Measurements from ENCODE around the gene BEND7. TPM values are rescaled to one million over a fixed set of nuclear protein-coding genes. Genes with fewer than 3 reads are reported as not detected.
"Not testable (repeated sequence)": the region's sequence is repeated elsewhere in the genome, so short reads cannot be mapped to it uniquely, and the experiment has no call there.

BEND7 gene
- total RNA-seq, 1 experiment from 2014 or later, result 1.7 TPM

DNA sequence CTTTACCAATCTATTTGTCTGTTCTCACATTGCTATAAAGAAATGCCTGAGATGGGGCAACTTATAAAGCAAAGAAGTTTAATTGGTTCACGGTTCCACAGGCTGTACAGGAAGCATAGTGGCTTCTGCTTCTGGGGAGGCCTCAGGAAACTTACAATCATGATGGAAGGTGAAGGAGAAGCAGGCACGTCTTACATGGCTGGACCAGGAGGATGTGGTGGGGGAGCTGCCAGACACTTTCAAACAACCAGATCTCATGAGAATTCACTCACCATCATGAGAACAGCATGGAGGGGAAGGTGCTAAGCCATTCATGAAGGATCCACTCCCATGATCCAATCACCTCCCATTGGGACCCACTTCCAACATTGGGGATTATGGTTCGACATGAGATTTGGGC is 115.9 kb downstream of the BEND7 start:
- Histone ChIP-seq H3K9me2 (ENCODE audit: insufficient read depth) (no peaks in the 10 kb centered on the region), H3K27me3 (ENCODE audit: insufficient read depth, low read depth) (peaks cover 35% of the 10 kb centered on the region), H3K9me3 (ENCODE audit: insufficient read depth, low read depth) (no peaks in the 10 kb centered on the region), H4K20me1 (ENCODE audit: insufficient read depth) (no peaks in the 10 kb centered on the region), H3K79me2 (ENCODE audit: low read depth) (no peaks in the 10 kb centered on the region), H3K4me2 (no peak overlapping the region), H3K4me3 (no peak overlapping the region), H2AFZ (no peak overlapping the region), H3K27ac (no peak overlapping the region), H3F3A (ENCODE audit: insufficient read depth, low read depth) (no peaks in the 10 kb centered on the region), H3K36me3 (ENCODE audit: low read depth) (no peaks in the 10 kb centered on the region), H3K4me1 (replicated peaks; ENCODE audit: insufficient read depth) (no peaks in the 10 kb centered on the region)
- TF ChIP-seq EZH2 (IDR thresholded peaks at IDR 0.05; ENCODE audit: low read depth), result no peak
- intact Hi-C loops (cut with micrococcal nuclease; ENCODE audit: unreplicated experiment), result no loop called here
- ChIA-PET CTCF (no interaction called here), POLR2A (ENCODE audit: unreplicated experiment) (no interaction called here)
- no TSS peak for BruUV-seq (replicated peaks)
- no peak for DNase-seq

DNA sequence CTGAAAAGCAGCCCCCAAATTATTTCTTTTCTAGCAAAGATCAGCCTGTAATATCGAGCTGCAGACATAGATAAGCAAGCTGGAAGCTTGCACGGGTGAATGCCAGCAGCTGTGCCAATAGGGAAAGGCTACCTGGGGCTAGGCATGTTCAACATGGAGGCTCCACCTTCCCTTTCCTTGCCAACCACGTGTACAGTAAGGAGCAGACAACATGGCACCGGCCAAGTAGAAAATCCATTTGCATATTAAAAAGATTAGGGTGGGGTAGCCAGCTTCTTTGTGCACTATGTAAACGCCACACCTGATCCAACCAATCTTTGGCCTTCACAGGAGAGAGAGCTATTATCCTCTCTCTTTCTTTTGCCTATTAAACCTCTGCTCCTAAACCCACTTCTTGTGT is 124.0 kb downstream of the BEND7 start:
- Histone ChIP-seq H4K20me1 (ENCODE audit: insufficient read depth) (no peaks in the 10 kb centered on the region), H3K4me2 (no peak overlapping the region), H3K36me3 (ENCODE audit: low read depth) (no peaks in the 10 kb centered on the region), H3K27me3 (ENCODE audit: insufficient read depth, low read depth) (peaks cover 35% of the 10 kb centered on the region), H3K4me3 (no peak overlapping the region), H2AFZ (no peak overlapping the region), H3F3A (ENCODE audit: insufficient read depth, low read depth) (no peaks in the 10 kb centered on the region), H3K4me1 (replicated peaks; ENCODE audit: insufficient read depth) (no peaks in the 10 kb centered on the region), H3K27ac (no peak overlapping the region), H3K9me2 (ENCODE audit: insufficient read depth) (no peaks in the 10 kb centered on the region), H3K79me2 (ENCODE audit: low read depth) (no peaks in the 10 kb centered on the region), H3K9me3 (ENCODE audit: insufficient read depth, low read depth) (no peaks in the 10 kb centered on the region)
- intact Hi-C loops (cut with micrococcal nuclease; ENCODE audit: unreplicated experiment), result no loop called here
- ChIA-PET POLR2A (ENCODE audit: unreplicated experiment) (interaction anchor here (0.7 kb wide), 1 partner anchor 107 kb away, joined by 4 read pairs; no protein-coding TSS in a partner anchor), CTCF (interaction anchor here (0.6 to 1.1 kb wide), 2 partner anchors 21 to 132 kb away, joined by 5 read pairs; no protein-coding TSS in a partner anchor)
- BruUV-seq (replicated peaks), result no TSS peak
- no peak for TF ChIP-seq EZH2 (IDR thresholded peaks at IDR 0.05; ENCODE audit: low read depth)
- TF ChIP-seq, protein P1, sequence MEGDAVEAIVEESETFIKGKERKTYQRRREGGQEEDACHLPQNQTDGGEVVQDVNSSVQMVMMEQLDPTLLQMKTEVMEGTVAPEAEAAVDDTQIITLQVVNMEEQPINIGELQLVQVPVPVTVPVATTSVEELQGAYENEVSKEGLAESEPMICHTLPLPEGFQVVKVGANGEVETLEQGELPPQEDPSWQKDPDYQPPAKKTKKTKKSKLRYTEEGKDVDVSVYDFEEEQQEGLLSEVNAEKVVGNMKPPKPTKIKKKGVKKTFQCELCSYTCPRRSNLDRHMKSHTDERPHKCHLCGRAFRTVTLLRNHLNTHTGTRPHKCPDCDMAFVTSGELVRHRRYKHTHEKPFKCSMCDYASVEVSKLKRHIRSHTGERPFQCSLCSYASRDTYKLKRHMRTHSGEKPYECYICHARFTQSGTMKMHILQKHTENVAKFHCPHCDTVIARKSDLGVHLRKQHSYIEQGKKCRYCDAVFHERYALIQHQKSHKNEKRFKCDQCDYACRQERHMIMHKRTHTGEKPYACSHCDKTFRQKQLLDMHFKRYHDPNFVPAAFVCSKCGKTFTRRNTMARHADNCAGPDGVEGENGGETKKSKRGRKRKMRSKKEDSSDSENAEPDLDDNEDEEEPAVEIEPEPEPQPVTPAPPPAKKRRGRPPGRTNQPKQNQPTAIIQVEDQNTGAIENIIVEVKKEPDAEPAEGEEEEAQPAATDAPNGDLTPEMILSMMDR (conservative IDR thresholded peaks at IDR 0.05), result no peak
- DNase-seq, result no peak

DNA sequence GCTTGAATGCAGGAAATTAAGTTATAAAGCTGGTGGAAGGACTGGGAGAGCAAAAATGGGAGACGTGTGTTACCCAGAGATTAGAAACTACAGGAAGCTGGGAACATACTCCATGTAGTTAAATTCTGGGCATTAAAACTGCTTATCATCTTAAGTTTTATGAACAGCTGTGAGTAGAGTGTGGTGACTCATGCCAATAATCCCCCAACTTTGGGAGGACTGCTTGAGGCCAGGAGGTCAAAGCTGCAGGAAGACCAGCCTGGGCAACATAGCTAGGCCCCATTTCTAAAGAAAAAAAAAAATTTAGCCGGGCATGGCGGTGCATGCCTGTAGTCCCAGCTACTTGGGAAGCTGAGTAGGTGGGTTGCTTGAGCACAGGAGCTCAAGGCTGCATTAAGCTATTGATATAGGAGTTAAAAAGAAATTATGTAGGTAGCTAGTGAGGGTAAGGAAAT is 124.5 kb downstream of the BEND7 start:
- TF ChIP-seq, protein P1 (conservative IDR thresholded peaks at IDR 0.05), result no peak
- TF ChIP-seq EZH2 (IDR thresholded peaks at IDR 0.05; ENCODE audit: low read depth), result no peak
- CTCF ChIA-PET, result interaction anchor here (0.7 to 1.1 kb wide), 2 partner anchors 54 to 132 kb away, joined by 5 to 6 read pairs; no protein-coding TSS in a partner anchor
- Histone ChIP-seq H3K27me3 (ENCODE audit: insufficient read depth, low read depth) (peaks cover 32% of the 10 kb centered on the region), H2AFZ (no peak overlapping the region), H4K20me1 (ENCODE audit: insufficient read depth) (no peaks in the 10 kb centered on the region), H3K4me3 (no peak overlapping the region), H3K4me1 (replicated peaks; ENCODE audit: insufficient read depth) (no peaks in the 10 kb centered on the region), H3K4me2 (no peak overlapping the region), H3K9me2 (ENCODE audit: insufficient read depth) (no peaks in the 10 kb centered on the region), H3K79me2 (ENCODE audit: low read depth) (no peaks in the 10 kb centered on the region), H3F3A (ENCODE audit: insufficient read depth, low read depth) (no peaks in the 10 kb centered on the region), H3K36me3 (ENCODE audit: low read depth) (no peaks in the 10 kb centered on the region), H3K27ac (no peak overlapping the region), H3K9me3 (ENCODE audit: insufficient read depth, low read depth) (no peaks in the 10 kb centered on the region)
- POLR2A ChIA-PET (ENCODE audit: unreplicated experiment), result interaction anchor here (0.7 kb wide), 1 partner anchor 106 kb away, joined by 4 read pairs; no protein-coding TSS in a partner anchor
- no peak for DNase-seq
- no TSS peak for BruUV-seq (replicated peaks)
- intact Hi-C loops (cut with micrococcal nuclease; ENCODE audit: unreplicated experiment), result no loop called here

DNA sequence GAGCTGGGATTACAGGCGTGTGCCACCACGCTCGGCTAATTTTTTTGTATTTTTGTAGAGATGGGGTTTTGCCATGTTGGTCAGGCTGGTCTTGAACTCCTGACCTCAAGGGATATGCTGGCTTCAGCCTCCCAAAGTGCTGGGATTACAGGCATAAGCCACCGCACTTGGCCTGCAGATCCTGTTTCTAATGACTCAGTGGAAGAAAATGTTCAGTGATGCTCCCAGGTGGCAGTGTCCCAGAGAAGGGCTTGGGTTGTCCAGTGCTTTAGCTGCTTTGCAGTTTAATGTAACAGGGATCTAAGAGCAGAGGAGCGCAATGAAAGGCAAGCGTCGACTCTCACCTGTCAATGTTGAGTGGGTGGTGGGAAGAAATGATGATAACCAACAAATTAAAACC is 125.4 kb downstream of the BEND7 start:
- POLR2A ChIA-PET (ENCODE audit: unreplicated experiment), result interaction anchor here (0.6 kb wide), 1 partner anchor 126 kb away, joined by 4 read pairs; no protein-coding TSS in a partner anchor
- H3K4me2 ChIP-seq; H3K9me2 ChIP-seq (ENCODE audit: insufficient read depth); H3K4me1 ChIP-seq (replicated peaks; ENCODE audit: insufficient read depth); DNase-seq; CTCF ChIA-PET; H3F3A ChIP-seq (ENCODE audit: insufficient read depth, low read depth); H4K20me1 ChIP-seq (ENCODE audit: insufficient read depth); H3K9me3 ChIP-seq (ENCODE audit: insufficient read depth, low read depth); BruUV-seq (replicated peaks); H3K4me3 ChIP-seq; intact Hi-C loops (cut with micrococcal nuclease; ENCODE audit: unreplicated experiment); H3K27ac ChIP-seq; H3K79me2 ChIP-seq (ENCODE audit: low read depth); H2AFZ ChIP-seq; H3K36me3 ChIP-seq (ENCODE audit: low read depth): not testable (repeated sequence)
- peaks cover 28% of the 10 kb centered on the region for H3K27me3 ChIP-seq (ENCODE audit: insufficient read depth, low read depth)

All from PC-9 (cell line).